Measurements from ENCODE around the gene FAM107B. TPM values are rescaled to one million over a fixed set of nuclear protein-coding genes. Genes with fewer than 3 reads are reported as not detected.

Gene FAM107B
- total RNA-seq, 1 experiment from 2014 or later, result 41.3 TPM

- no peak for DNase-seq (ENCODE audit: unreplicated experiment)
- H3K4me3 Mint-ChIP-seq (ENCODE audit: unreplicated experiment), result no peak overlapping the region
- TF ChIP-seq CTCF (IDR thresholded peaks at IDR 0.05; ENCODE audit: unreplicated experiment), result no peak
- CTCF ChIA-PET, result interaction anchor here (0.8 kb wide), 1 partner anchor 167 kb away, joined by 4 read pairs; no protein-coding TSS in a partner anchor
- H3K4me1 Mint-ChIP-seq (ENCODE audit: insufficient read depth, unreplicated experiment), result peaks cover 21% of the 10 kb centered on the region
- intact Hi-C loops (cut with micrococcal nuclease), result no loop called here
- H3K9me3 Mint-ChIP-seq (ENCODE audit: unreplicated experiment), result no peaks in the 10 kb centered on the region
- no peak overlapping the region for H3K27ac Mint-ChIP-seq (ENCODE audit: low read depth, unreplicated experiment)
- POLR2A ChIA-PET, result no interaction called here
- no peaks in the 10 kb centered on the region for H3K27me3 Mint-ChIP-seq (ENCODE audit: insufficient read depth, unreplicated experiment)
- BruUV-seq (replicated peaks), result no TSS peak
- H3K36me3 Mint-ChIP-seq (ENCODE audit: insufficient read depth, unreplicated experiment), result no peaks in the 10 kb centered on the region
These were observed 118.5 kb downstream of the FAM107B start for GRCh38 chr10:14656052-14656730.

- intact Hi-C loops (cut with micrococcal nuclease), result no loop called here
- Mint-ChIP-seq H3K9me3 (ENCODE audit: unreplicated experiment) (no peaks in the 10 kb centered on the region), H3K27ac (ENCODE audit: low read depth, unreplicated experiment) (no peak overlapping the region), H3K36me3 (ENCODE audit: insufficient read depth, unreplicated experiment) (no peaks in the 10 kb centered on the region), H3K4me3 (ENCODE audit: unreplicated experiment) (no peak overlapping the region), H3K4me1 (ENCODE audit: insufficient read depth, unreplicated experiment) (peaks cover 21% of the 10 kb centered on the region), H3K27me3 (ENCODE audit: insufficient read depth, unreplicated experiment) (no peaks in the 10 kb centered on the region)
- ChIA-PET CTCF (interaction anchor here (0.8 kb wide), 2 partner anchors 148 to 169 kb away, joined by 3 to 4 read pairs; no protein-coding TSS in a partner anchor), POLR2A (interaction anchor here (1.3 to 1.9 kb wide), 3 partner anchors 10 to 101 kb away, joined by 3 to 5 read pairs (median 4); no protein-coding TSS in a partner anchor)
- no peak for TF ChIP-seq CTCF (IDR thresholded peaks at IDR 0.05; ENCODE audit: unreplicated experiment)
- DNase-seq (ENCODE audit: unreplicated experiment), result no peak
- no TSS peak for BruUV-seq (replicated peaks)
These were observed 119.8 kb downstream of the FAM107B start for GRCh38 chr10:14654821-14655382.

GRCh38 chr10:14653271-14654161 is 121.2 kb downstream of the FAM107B start:
- peak; percentile 84 for DNase-seq (ENCODE audit: unreplicated experiment)
- BruUV-seq (replicated peaks), result no TSS peak
- H3K27ac Mint-ChIP-seq (ENCODE audit: low read depth, unreplicated experiment), result peak overlapping the region; percentile 96
- no peaks in the 10 kb centered on the region for H3K36me3 Mint-ChIP-seq (ENCODE audit: insufficient read depth, unreplicated experiment)
- no peaks in the 10 kb centered on the region for H3K27me3 Mint-ChIP-seq (ENCODE audit: insufficient read depth, unreplicated experiment)
- POLR2A ChIA-PET, result interaction anchor here (0.6 to 1.9 kb wide), 11 partner anchors 9 to 814 kb away, joined by 3 to 7 read pairs (median 3); partner anchors contain the start of genes CDNF, HSPA14, MSANTD7 and NMT2
- no peaks in the 10 kb centered on the region for H3K9me3 Mint-ChIP-seq (ENCODE audit: unreplicated experiment)
- H3K4me3 Mint-ChIP-seq (ENCODE audit: unreplicated experiment), result peak overlapping the region; percentile 59
- no peak for TF ChIP-seq CTCF (IDR thresholded peaks at IDR 0.05; ENCODE audit: unreplicated experiment)
- intact Hi-C loops (cut with micrococcal nuclease), result loop anchor here (2.0 kb wide), 1 partner anchor 51 kb away; no protein-coding TSS in a partner anchor
- CTCF ChIA-PET, result interaction anchor here (0.6 kb wide), 1 partner anchor 1072 kb away, joined by 3 read pairs; no protein-coding TSS in a partner anchor
- peaks cover 22% of the 10 kb centered on the region for H3K4me1 Mint-ChIP-seq (ENCODE audit: insufficient read depth, unreplicated experiment)
